GM23338 (cell line): ENCODE data around the gene PRR18. TPM values are rescaled to one million over a fixed set of nuclear protein-coding genes. Genes with fewer than 3 reads are reported as not detected.

Experiments used
- ATAC-seq: fragments of 200-7000 bp; cut with Tn5 transposase; 3 replicates; pipeline ENCODE4 v1.9.1; 2020
- DNase-seq: peaks from one replicate; pipeline ENCODE4 v3.0.0-alpha.2; 2015; ENCODE audit warnings: low spot score
- H2AFZ ChIP-seq: fragments of 200-600 bp; sonication (generic); 2 replicates; pipeline ENCODE4 v1.8.0; 2016; ENCODE audit warnings: antibody characterized with exemption, mild to moderate bottlenecking, moderate library complexity
- H3F3A ChIP-seq: fragments of 200-600 bp; sonication (generic); replicated peaks from 2 replicates; pipeline ENCODE4 v1.8.0; 2017; ENCODE audit warnings: antibody characterized with exemption, mixed run types, low read depth
- H3K27ac ChIP-seq: fragments of 200-600 bp; sonication (generic); 2 replicates; pipeline ENCODE4 v1.6.1; 2016; ENCODE audit warnings: low read depth
- H3K27me3 ChIP-seq: fragments of 200-600 bp; sonication (generic); 2 replicates; pipeline ENCODE4 v1.8.0; 2016; ENCODE audit warnings: mild to moderate bottlenecking, mixed run types, moderate library complexity; ENCODE audit not compliant: insufficient read depth
- H3K36me3 ChIP-seq: fragments of 200-600 bp; sonication (generic); 2 replicates; pipeline ENCODE4 v1.8.0; 2016; ENCODE audit warnings: mild to moderate bottlenecking; ENCODE audit not compliant: insufficient read depth
- H3K4me1 ChIP-seq: fragments of 200-600 bp; sonication (generic); 2 replicates; pipeline ENCODE4 v1.8.0; 2016; ENCODE audit warnings: mild to moderate bottlenecking, moderate library complexity; ENCODE audit not compliant: insufficient read depth
- H3K4me2 ChIP-seq: fragments of 200-600 bp; sonication (generic); 2 replicates; pipeline ENCODE4 v1.7.1; 2017; ENCODE audit warnings: mixed run types
- H3K4me3 ChIP-seq: fragments of 200-600 bp; sonication (generic); 2 replicates; pipeline ENCODE4 v1.6.1; 2016; ENCODE audit warnings: mixed run types
- H3K79me2 ChIP-seq: fragments of 200-600 bp; sonication (generic); replicated peaks from 2 replicates; pipeline ENCODE4 v1.8.0; 2017; ENCODE audit warnings: mild to moderate bottlenecking; ENCODE audit not compliant: insufficient read depth
- H3K9me2 ChIP-seq: fragments of 200-600 bp; sonication (generic); 2 replicates; pipeline ENCODE4 v1.8.0; 2017; ENCODE audit not compliant: insufficient read depth
- H4K20me1 ChIP-seq: fragments of 200-600 bp; sonication (generic); replicated peaks from 2 replicates; pipeline ENCODE4 v1.8.0; 2017; ENCODE audit warnings: mild to moderate bottlenecking; ENCODE audit not compliant: insufficient read depth
- H3K27ac Mint-ChIP-seq: 2 replicates; pipeline ENCODE4 v1.8.0; 2020; ENCODE audit warnings: inconsistent platforms, mild to moderate bottlenecking, moderate library complexity, mixed read lengths
- H3K27me3 Mint-ChIP-seq: 3 replicates; pipeline ENCODE4 v1.8.0; 2022; ENCODE audit warnings: low read depth, mild to moderate bottlenecking, moderate library complexity, mixed read lengths, inconsistent platforms; ENCODE audit not compliant: insufficient read depth, poor library complexity
- H3K36me3 Mint-ChIP-seq: 3 replicates; pipeline ENCODE4 v1.8.0; 2021; ENCODE audit warnings: low read depth, mild to moderate bottlenecking, inconsistent platforms, moderate library complexity, mixed read lengths
- H3K4me1 Mint-ChIP-seq: 3 replicates; pipeline ENCODE4 v1.8.0; 2020; ENCODE audit warnings: mild to moderate bottlenecking, inconsistent platforms, mixed read lengths
- H3K4me3 Mint-ChIP-seq: 3 replicates; pipeline ENCODE4 v1.8.0; 2021; ENCODE audit warnings: moderate library complexity, mild to moderate bottlenecking, inconsistent platforms, mixed read lengths
- H3K9me3 Mint-ChIP-seq: 3 replicates; pipeline ENCODE4 v1.8.0; 2020; ENCODE audit warnings: moderate library complexity, mild to moderate bottlenecking, inconsistent platforms, mixed read lengths
- CREB1 ChIP-seq: fragments of 250-450 bp; sonication (Bioruptor Pico); IDR thresholded peaks from 2 replicates; pipeline ENCODE4 v1.5.0; 2020; ENCODE audit warnings: low read depth, mild to moderate bottlenecking, moderate library complexity
- EZH2 ChIP-seq: fragments of 200-600 bp; sonication (generic); IDR thresholded peaks from one replicate; pipeline ENCODE4 v1.8.0; 2017; ENCODE audit warnings: antibody characterized with exemption, mild to moderate bottlenecking, low read depth; ENCODE audit not compliant: unreplicated experiment
- EZH2phosphoT487 ChIP-seq: fragments of 200-600 bp; sonication (generic); IDR thresholded peaks from one replicate; pipeline ENCODE4 v1.8.1; 2018; ENCODE audit warnings: antibody characterized with exemption; ENCODE audit not compliant: unreplicated experiment
- JUNB ChIP-seq: IDR thresholded peaks from one replicate; pipeline ENCODE4 v1.6.1; 2016; ENCODE audit warnings: antibody characterized with exemption; ENCODE audit not compliant: unreplicated experiment
- NANOG ChIP-seq: IDR thresholded peaks from 2 replicates; pipeline ENCODE4 v1.6.1; 2016; ENCODE audit warnings: antibody characterized with exemption, borderline replicate concordance
- POLR2AphosphoS5 ChIP-seq: IDR thresholded peaks from 2 replicates; pipeline ENCODE4 v1.6.1; 2016; ENCODE audit warnings: antibody characterized with exemption, low read depth
- STAT1 ChIP-seq: IDR thresholded peaks from one replicate; pipeline ENCODE4 v1.6.1; 2016; ENCODE audit warnings: antibody characterized with exemption; ENCODE audit not compliant: unreplicated experiment
- ZNF114 ChIP-seq: fragments of 250-450 bp; sonication (Bioruptor Pico); IDR thresholded peaks from 2 replicates; pipeline ENCODE4 v1.5.0; 2020; ENCODE audit warnings: mild to moderate bottlenecking, moderate library complexity
- ZNF331 ChIP-seq: fragments of 250-450 bp; sonication (Bioruptor Pico); IDR thresholded peaks from 2 replicates; pipeline ENCODE4 v1.5.0; 2020; ENCODE audit warnings: low read depth, mild to moderate bottlenecking, moderate library complexity
- polyA plus RNA-seq: library from polyadenylated mRNA; unstranded; fragments of >200 nt; fragmentation: Nextera tagmentation; extraction: Ambion mirVana; gene quantifications from 2 replicates; pipeline ENCODE4 v1.2.1, GENCODE V29; 2016
- total RNA-seq: library from RNA; depleted of rRNA; stranded (reverse); fragments of >200 nt; shearing (Covaris generic); gene quantifications from 2 replicates; pipeline ENCODE4 v1.2.3, GENCODE V29; 2014
- TF ChIP-seq, protein P1 (sequence below): IDR thresholded peaks from one replicate; pipeline ENCODE4 v1.6.1; 2018; ENCODE audit warnings: antibody characterized with exemption; ENCODE audit not compliant: unreplicated experiment
- TF ChIP-seq, protein P2 (sequence below): fragments of 250-450 bp; sonication (Bioruptor Pico); IDR thresholded peaks from 2 replicates; pipeline ENCODE4 v1.5.0; 2020; ENCODE audit warnings: mild to moderate bottlenecking, moderate library complexity
- TF ChIP-seq, protein P3 (sequence below): IDR thresholded peaks from 2 replicates; pipeline ENCODE4 v1.6.1; 2016; ENCODE audit warnings: antibody characterized with exemption
- TF ChIP-seq, protein P4 (sequence below), 2 experiments: fragments of 200-600 bp in 1 of 2; sonication (generic) in 1 of 2; conservative IDR thresholded peaks; 2 replicates each; pipeline versions ENCODE4 v1.5.1 to v1.6.1; 2016 to 2017; ENCODE audit warnings: antibody characterized with exemption in 2 of 2, low read depth in 2 of 2, mild to moderate bottlenecking in 2 of 2, moderate library complexity in 1 of 2

The PRR18 gene
- total and polyA plus RNA-seq, 2 experiments from 2014 or later, result 0.24 TPM; not detected in 1

GRCh38 chr6:166353507-166353906 lies 45.3 kb upstream of the PRR18 start:
- DNase-seq, result no peak
- no peak overlapping the region for H3K4me3 ChIP-seq
- H3K4me2 ChIP-seq, result no peak overlapping the region
- Mint-ChIP-seq H3K27ac (no peak overlapping the region), H3K36me3 (no peaks in the 10 kb centered on the region), H3K9me3 (no peaks in the 10 kb centered on the region), H3K4me3 (no peak overlapping the region), H3K4me1 (peaks cover 9% of the 10 kb centered on the region), H3K27me3 (peaks cover 5% of the 10 kb centered on the region)
- peaks cover 14% of the 10 kb centered on the region for H3K4me1 ChIP-seq
- H3K27ac ChIP-seq, result no peak overlapping the region
- no peaks in the 10 kb centered on the region for H4K20me1 ChIP-seq
- H3K79me2 ChIP-seq, result no peaks in the 10 kb centered on the region
- H2AFZ ChIP-seq, result no peak overlapping the region
- H3K27me3 ChIP-seq, result no peaks in the 10 kb centered on the region
- H3F3A ChIP-seq, result no peaks in the 10 kb centered on the region
- H3K36me3 ChIP-seq, result 0 out of 2 replicates have a peak, but pooled peaks cover 2% of the 10 kb centered on the region
- H3K9me2 ChIP-seq, result no peaks in the 10 kb centered on the region
- no peak for ATAC-seq
- no peak for TF ChIP-seq CREB1 (CRISPR knock-in tag)
- TF ChIP-seq POLR2AphosphoS5, result no peak
- TF ChIP-seq, protein P1, sequence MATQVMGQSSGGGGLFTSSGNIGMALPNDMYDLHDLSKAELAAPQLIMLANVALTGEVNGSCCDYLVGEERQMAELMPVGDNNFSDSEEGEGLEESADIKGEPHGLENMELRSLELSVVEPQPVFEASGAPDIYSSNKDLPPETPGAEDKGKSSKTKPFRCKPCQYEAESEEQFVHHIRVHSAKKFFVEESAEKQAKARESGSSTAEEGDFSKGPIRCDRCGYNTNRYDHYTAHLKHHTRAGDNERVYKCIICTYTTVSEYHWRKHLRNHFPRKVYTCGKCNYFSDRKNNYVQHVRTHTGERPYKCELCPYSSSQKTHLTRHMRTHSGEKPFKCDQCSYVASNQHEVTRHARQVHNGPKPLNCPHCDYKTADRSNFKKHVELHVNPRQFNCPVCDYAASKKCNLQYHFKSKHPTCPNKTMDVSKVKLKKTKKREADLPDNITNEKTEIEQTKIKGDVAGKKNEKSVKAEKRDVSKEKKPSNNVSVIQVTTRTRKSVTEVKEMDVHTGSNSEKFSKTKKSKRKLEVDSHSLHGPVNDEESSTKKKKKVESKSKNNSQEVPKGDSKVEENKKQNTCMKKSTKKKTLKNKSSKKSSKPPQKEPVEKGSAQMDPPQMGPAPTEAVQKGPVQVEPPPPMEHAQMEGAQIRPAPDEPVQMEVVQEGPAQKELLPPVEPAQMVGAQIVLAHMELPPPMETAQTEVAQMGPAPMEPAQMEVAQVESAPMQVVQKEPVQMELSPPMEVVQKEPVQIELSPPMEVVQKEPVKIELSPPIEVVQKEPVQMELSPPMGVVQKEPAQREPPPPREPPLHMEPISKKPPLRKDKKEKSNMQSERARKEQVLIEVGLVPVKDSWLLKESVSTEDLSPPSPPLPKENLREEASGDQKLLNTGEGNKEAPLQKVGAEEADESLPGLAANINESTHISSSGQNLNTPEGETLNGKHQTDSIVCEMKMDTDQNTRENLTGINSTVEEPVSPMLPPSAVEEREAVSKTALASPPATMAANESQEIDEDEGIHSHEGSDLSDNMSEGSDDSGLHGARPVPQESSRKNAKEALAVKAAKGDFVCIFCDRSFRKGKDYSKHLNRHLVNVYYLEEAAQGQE, result no peak
- TF ChIP-seq, protein P2, sequence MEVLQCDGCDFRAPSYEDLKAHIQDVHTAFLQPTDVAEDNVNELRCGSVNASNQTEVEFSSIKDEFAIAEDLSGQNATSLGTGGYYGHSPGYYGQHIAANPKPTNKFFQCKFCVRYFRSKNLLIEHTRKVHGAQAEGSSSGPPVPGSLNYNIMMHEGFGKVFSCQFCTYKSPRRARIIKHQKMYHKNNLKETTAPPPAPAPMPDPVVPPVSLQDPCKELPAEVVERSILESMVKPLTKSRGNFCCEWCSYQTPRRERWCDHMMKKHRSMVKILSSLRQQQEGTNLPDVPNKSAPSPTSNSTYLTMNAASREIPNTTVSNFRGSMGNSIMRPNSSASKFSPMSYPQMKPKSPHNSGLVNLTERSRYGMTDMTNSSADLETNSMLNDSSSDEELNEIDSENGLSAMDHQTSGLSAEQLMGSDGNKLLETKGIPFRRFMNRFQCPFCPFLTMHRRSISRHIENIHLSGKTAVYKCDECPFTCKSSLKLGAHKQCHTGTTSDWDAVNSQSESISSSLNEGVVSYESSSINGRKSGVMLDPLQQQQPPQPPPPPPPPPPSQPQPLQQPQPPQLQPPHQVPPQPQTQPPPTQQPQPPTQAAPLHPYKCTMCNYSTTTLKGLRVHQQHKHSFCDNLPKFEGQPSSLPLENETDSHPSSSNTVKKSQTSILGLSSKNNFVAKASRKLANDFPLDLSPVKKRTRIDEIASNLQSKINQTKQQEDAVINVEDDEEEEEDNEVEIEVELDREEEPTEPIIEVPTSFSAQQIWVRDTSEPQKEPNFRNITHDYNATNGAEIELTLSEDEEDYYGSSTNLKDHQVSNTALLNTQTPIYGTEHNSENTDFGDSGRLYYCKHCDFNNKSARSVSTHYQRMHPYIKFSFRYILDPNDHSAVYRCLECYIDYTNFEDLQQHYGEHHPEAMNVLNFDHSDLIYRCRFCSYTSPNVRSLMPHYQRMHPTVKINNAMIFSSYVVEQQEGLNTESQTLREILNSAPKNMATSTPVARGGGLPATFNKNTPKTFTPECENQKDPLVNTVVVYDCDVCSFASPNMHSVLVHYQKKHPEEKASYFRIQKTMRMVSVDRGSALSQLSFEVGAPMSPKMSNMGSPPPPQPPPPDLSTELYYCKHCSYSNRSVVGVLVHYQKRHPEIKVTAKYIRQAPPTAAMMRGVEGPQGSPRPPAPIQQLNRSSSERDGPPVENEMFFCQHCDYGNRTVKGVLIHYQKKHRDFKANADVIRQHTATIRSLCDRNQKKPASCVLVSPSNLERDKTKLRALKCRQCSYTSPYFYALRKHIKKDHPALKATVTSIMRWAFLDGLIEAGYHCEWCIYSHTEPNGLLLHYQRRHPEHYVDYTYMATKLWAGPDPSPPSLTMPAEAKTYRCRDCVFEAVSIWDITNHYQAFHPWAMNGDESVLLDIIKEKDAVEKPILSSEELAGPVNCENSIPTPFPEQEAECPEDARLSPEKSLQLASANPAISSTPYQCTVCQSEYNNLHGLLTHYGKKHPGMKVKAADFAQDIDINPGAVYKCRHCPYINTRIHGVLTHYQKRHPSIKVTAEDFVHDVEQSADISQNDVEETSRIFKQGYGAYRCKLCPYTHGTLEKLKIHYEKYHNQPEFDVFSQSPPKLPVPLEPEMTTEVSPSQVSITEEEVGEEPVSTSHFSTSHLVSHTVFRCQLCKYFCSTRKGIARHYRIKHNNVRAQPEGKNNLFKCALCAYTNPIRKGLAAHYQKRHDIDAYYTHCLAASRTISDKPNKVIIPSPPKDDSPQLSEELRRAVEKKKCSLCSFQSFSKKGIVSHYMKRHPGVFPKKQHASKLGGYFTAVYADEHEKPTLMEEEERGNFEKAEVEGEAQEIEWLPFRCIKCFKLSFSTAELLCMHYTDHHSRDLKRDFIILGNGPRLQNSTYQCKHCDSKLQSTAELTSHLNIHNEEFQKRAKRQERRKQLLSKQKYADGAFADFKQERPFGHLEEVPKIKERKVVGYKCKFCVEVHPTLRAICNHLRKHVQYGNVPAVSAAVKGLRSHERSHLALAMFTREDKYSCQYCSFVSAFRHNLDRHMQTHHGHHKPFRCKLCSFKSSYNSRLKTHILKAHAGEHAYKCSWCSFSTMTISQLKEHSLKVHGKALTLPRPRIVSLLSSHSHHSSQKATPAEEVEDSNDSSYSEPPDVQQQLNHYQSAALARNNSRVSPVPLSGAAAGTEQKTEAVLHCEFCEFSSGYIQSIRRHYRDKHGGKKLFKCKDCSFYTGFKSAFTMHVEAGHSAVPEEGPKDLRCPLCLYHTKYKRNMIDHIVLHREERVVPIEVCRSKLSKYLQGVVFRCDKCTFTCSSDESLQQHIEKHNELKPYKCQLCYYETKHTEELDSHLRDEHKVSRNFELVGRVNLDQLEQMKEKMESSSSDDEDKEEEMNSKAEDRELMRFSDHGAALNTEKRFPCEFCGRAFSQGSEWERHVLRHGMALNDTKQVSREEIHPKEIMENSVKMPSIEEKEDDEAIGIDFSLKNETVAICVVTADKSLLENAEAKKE (CRISPR knock-in tag), result no peak
- no peak for TF ChIP-seq JUNB
- TF ChIP-seq, protein P3, sequence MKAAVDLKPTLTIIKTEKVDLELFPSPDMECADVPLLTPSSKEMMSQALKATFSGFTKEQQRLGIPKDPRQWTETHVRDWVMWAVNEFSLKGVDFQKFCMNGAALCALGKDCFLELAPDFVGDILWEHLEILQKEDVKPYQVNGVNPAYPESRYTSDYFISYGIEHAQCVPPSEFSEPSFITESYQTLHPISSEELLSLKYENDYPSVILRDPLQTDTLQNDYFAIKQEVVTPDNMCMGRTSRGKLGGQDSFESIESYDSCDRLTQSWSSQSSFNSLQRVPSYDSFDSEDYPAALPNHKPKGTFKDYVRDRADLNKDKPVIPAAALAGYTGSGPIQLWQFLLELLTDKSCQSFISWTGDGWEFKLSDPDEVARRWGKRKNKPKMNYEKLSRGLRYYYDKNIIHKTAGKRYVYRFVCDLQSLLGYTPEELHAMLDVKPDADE, result no peak
- no peak for TF ChIP-seq EZH2phosphoT487
- no peak for TF ChIP-seq STAT1
- no peak for TF ChIP-seq EZH2
- no peak for TF ChIP-seq ZNF331 (CRISPR knock-in tag)
- no peak for TF ChIP-seq NANOG
- no peak for TF ChIP-seq ZNF114 (CRISPR knock-in tag)
- TF ChIP-seq, protein P4, sequence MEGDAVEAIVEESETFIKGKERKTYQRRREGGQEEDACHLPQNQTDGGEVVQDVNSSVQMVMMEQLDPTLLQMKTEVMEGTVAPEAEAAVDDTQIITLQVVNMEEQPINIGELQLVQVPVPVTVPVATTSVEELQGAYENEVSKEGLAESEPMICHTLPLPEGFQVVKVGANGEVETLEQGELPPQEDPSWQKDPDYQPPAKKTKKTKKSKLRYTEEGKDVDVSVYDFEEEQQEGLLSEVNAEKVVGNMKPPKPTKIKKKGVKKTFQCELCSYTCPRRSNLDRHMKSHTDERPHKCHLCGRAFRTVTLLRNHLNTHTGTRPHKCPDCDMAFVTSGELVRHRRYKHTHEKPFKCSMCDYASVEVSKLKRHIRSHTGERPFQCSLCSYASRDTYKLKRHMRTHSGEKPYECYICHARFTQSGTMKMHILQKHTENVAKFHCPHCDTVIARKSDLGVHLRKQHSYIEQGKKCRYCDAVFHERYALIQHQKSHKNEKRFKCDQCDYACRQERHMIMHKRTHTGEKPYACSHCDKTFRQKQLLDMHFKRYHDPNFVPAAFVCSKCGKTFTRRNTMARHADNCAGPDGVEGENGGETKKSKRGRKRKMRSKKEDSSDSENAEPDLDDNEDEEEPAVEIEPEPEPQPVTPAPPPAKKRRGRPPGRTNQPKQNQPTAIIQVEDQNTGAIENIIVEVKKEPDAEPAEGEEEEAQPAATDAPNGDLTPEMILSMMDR (conservative IDR thresholded peaks at IDR 0.05; ENCODE audit: low read depth in 2 of 2), result no peak
